ENCODE measurements around the gene COL2A1.

GRCh38 chr12:48036818-48037217, 32.5 kb upstream of the COL2A1 start:
- TF ChIP-seq CTCF (optimal IDR thresholded peaks at IDR 0.05 in 1 of 3, IDR thresholded peaks at IDR 0.05 in 1 of 3, conservative IDR thresholded peaks at IDR 0.05 in 1 of 3; ENCODE audit: extremely low read depth in 1 of 3, insufficient read depth in 2 of 3, low read length in 3 of 3) (no peak), EZH2 (IDR thresholded peaks at IDR 0.05; ENCODE audit: low read length) (no peak)

All from keratinocyte (primary cell).